ENCODE data around the gene A4GALT. TPM values are rescaled to one million over a fixed set of nuclear protein-coding genes. Genes with fewer than 3 reads are reported as not detected.
"Not testable (repeated sequence)": the region's sequence is repeated elsewhere in the genome, so short reads cannot be mapped to it uniquely, and the experiment has no call there.

Gene A4GALT
- total RNA-seq, 4 donors from 2014 or later = 5.8 to 13.3 (median 8.6) TPM

GRCh38 chr22:42679691-42680090 lies 41.0 kb downstream of the A4GALT start:
- Histone ChIP-seq H3K36me3 (no peaks in the 10 kb centered on the region), H3K9me3 (no peaks in the 10 kb centered on the region), H3K4me1 (peaks cover 50 to 57% of the 10 kb centered on the region in 2 donors), H3K27ac (peak overlapping the region in 1 of 4 donors; percentile 58), H3K27me3 (no peaks in the 10 kb centered on the region), H3K4me3 (no peak overlapping the region)
- in situ Hi-C loops (cut with MboI; ENCODE audit: low sequenced_read_pairs in 4 of 4) = no loop called here
- ATAC-seq (no peak), DNase-seq (no peak)
- TF ChIP-seq CTCF (IDR thresholded peaks at IDR 0.05 in 4 of 5, conservative IDR thresholded peaks at IDR 0.05 in 1 of 5) (no peak), POLR2A (IDR thresholded peaks at IDR 0.05) (no peak)
- intact Hi-C loops (cut with DNase I; ENCODE audit: low total_unique reads) = no loop called here

DNA sequence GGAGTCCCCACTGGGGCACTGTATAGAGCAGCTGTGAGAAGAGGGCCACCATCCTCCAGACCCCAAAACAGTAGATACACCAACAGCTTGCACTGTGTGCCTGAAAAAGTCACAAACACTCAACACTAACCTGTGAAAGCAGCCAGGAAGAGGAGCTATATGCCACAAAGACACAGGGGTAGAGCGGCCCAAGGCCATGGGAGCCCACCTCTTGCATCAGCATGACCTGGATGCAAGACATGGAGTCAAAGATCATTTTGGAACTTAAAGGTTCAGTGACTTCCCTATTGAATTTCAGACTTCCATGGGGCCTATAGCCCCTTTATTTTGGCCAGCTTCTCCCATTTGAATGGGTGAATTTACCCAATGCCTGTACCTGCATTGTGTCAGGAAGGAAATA lies 41.8 kb downstream of the A4GALT start:
- Histone ChIP-seq H3K36me3 (no peaks in the 10 kb centered on the region), H3K27ac (no peak overlapping the region), H3K9me3 (no peaks in the 10 kb centered on the region), H3K4me1 (peaks cover 42 to 49% of the 10 kb centered on the region in 2 donors), H3K4me3 (no peak overlapping the region), H3K27me3 (no peaks in the 10 kb centered on the region)
- TF ChIP-seq CTCF (IDR thresholded peaks at IDR 0.05 in 4 of 5, conservative IDR thresholded peaks at IDR 0.05 in 1 of 5) = no peak
- in situ Hi-C loops (cut with MboI; ENCODE audit: low sequenced_read_pairs in 4 of 4) (no loop called here), intact Hi-C loops (cut with DNase I; ENCODE audit: low total_unique reads) (no loop called here)
- no peak for DNase-seq
- no peak for ATAC-seq

- DNase-seq; H3K36me3 ChIP-seq; in situ Hi-C loops (cut with MboI; ENCODE audit: low sequenced_read_pairs in 4 of 4); H3K27me3 ChIP-seq; H3K4me3 ChIP-seq; H3K9me3 ChIP-seq; intact Hi-C loops (cut with DNase I; ENCODE audit: low total_unique reads); ATAC-seq: not testable (repeated sequence)
- H3K4me1 ChIP-seq = peaks cover 33 to 46% of the 10 kb centered on the region in 2 donors
- peak overlapping the region in 3 of 4 donors; percentile 73 to 84 (median 77) for H3K27ac ChIP-seq
Observed at GRCh38 chr22:42677936-42678335, 42.7 kb downstream of the A4GALT start.

- intact Hi-C loops (cut with DNase I; ENCODE audit: low total_unique reads) = no loop called here
- H3K4me1 ChIP-seq = peaks cover 21 to 38% of the 10 kb centered on the region in 2 donors
Observed at GRCh38 chr22:42676059-42676607, 44.5 kb downstream of the A4GALT start.

More at GRCh38 chr22:42676059-42676607, 44.5 kb downstream of the A4GALT start:
- Histone ChIP-seq H3K4me3 (no peak overlapping the region), H3K36me3 (no peaks in the 10 kb centered on the region), H3K27ac (peak overlapping the region; percentile 73 to 84 (median 79)), H3K9me3 (no peaks in the 10 kb centered on the region), H3K27me3 (no peaks in the 10 kb centered on the region)
- TF ChIP-seq POLR2A (IDR thresholded peaks at IDR 0.05) (no peak), CTCF (IDR thresholded peaks at IDR 0.05 in 4 of 5, conservative IDR thresholded peaks at IDR 0.05 in 1 of 5) (no peak)
- in situ Hi-C loops (cut with MboI; ENCODE audit: low sequenced_read_pairs in 4 of 4) = no loop called here
- DNase-seq = no peak
- peak; percentile 51 to 60 for ATAC-seq

All from gastrocnemius medialis (tissue), 4 donors.